ENCODE data around the gene NSDHL.

The NSDHL gene

GRCh38 chrX:152845618-152846240, 14.9 kb downstream of the NSDHL start:
- DNase-seq = no peak

GRCh38 chrX:152847281-152847680, 16.4 kb downstream of the NSDHL start:
- DNase-seq = no peak

GRCh38 chrX:152850465-152850864, 19.6 kb downstream of the NSDHL start:
- DNase-seq = no peak

- no peak for DNase-seq
Measured at GRCh38 chrX:152853986-152854385, 23.1 kb downstream of the NSDHL start.

GRCh38 chrX:152861116-152861515, 30.3 kb downstream of the NSDHL start:
- no peak for DNase-seq

GRCh38 chrX:152861826-152862225, 31.0 kb downstream of the NSDHL start:
- DNase-seq = no peak

- DNase-seq = no peak
Measured at GRCh38 chrX:152865232-152865920, 34.5 kb downstream of the NSDHL start.

- DNase-seq = no peak
Measured at GRCh38 chrX:152866386-152866785, 35.5 kb downstream of the NSDHL start.

GRCh38 chrX:152869972-152870371, 39.1 kb downstream of the NSDHL start:
- no peak for DNase-seq

- DNase-seq = no peak
Measured at GRCh38 chrX:152871260-152871659, 40.4 kb downstream of the NSDHL start.

- no peak for DNase-seq
Measured at GRCh38 chrX:152872522-152872921, 41.7 kb downstream of the NSDHL start.

- no peak for DNase-seq
Measured at GRCh38 chrX:152873361-152873760, 42.5 kb downstream of the NSDHL start.

GRCh38 chrX:152876931-152877840, 46.3 kb downstream of the NSDHL start:
- no peak for DNase-seq

- no peak for DNase-seq
Measured at GRCh38 chrX:152878976-152879755, 48.3 kb downstream of the NSDHL start.

- no peak for DNase-seq
Measured at GRCh38 chrX:152881289-152881688, 50.4 kb downstream of the NSDHL start.

- DNase-seq = no peak
Measured at GRCh38 chrX:152884171-152884570, 53.3 kb downstream of the NSDHL start.

GRCh38 chrX:152886716-152887115, 55.9 kb downstream of the NSDHL start:
- no peak for DNase-seq

GRCh38 chrX:152892499-152892898, 61.6 kb downstream of the NSDHL start:
- DNase-seq = no peak

GRCh38 chrX:152892999-152893891, 62.4 kb downstream of the NSDHL start:
- DNase-seq = no peak

GRCh38 chrX:152893980-152894610, 63.2 kb downstream of the NSDHL start:
- DNase-seq = no peak

GRCh38 chrX:152895121-152895520, 64.3 kb downstream of the NSDHL start:
- no peak for DNase-seq

All from activated gamma-delta T cell treated with Interleukin-2 at 50 U/mL for 16 hours (primary cell).